NCI-H2171 (cell line): ENCODE measurements around the gene GJD2.

Experiments used
- DNase-seq: peaks from one replicate; lab custom pipeline; 2025; lab: John Stamatoyannopoulos, UW

The GJD2 gene

GRCh38 chr15:34724481-34724880, 30.3 kb downstream of the GJD2 start:
- DNase-seq, result no peak

GRCh38 chr15:34722439-34722836, 32.4 kb downstream of the GJD2 start:
- DNase-seq, result no peak

- DNase-seq, result peak; percentile 56
These were observed 32.9 kb downstream of the GJD2 start for GRCh38 chr15:34721802-34722438.

GRCh38 chr15:34721157-34721801, 33.5 kb downstream of the GJD2 start:
- DNase-seq, result no peak

GRCh38 chr15:34719695-34720094, 35.1 kb downstream of the GJD2 start:
- no peak for DNase-seq

GRCh38 chr15:34718681-34719665, 35.8 kb downstream of the GJD2 start:
- no peak for DNase-seq

- no peak for DNase-seq
These were observed 37.1 kb downstream of the GJD2 start for GRCh38 chr15:34717729-34718128.

- DNase-seq, result no peak
These were observed 38.7 kb downstream of the GJD2 start for GRCh38 chr15:34716111-34716510.

GRCh38 chr15:34714476-34715121, 40.2 kb downstream of the GJD2 start:
- DNase-seq, result no peak

- no peak for DNase-seq
These were observed 41.2 kb downstream of the GJD2 start for GRCh38 chr15:34713635-34714034.

GRCh38 chr15:34709866-34710265, 44.9 kb downstream of the GJD2 start:
- DNase-seq, result no peak

GRCh38 chr15:34708422-34708821, 46.4 kb downstream of the GJD2 start:
- DNase-seq, result peak; percentile 27

GRCh38 chr15:34701536-34701935, 53.3 kb downstream of the GJD2 start:
- no peak for DNase-seq
